Stimulated activated naive CD8-positive, alpha-beta T cell treated with anti-CD3 and anti-CD28 coated beads, Interleukin-15, Interleukin-2, amounts not matched to agents 100 ng/mL and 50 ng/mL, for 24 hours (primary cell): ENCODE measurements around the gene TMEM94.
A peak's percentile ranks its signal among the peaks of the same experiment; 100 is the strongest.

Source experiments
- H3K27ac Mint-ChIP-seq: one replicate; pipeline ENCODE4 v1.8.0; 2021; ENCODE audit warnings: mild to moderate bottlenecking, mixed read lengths
- H3K27me3 Mint-ChIP-seq: one replicate; pipeline ENCODE4 v1.8.0; 2021; ENCODE audit warnings: mixed read lengths
- H3K36me3 Mint-ChIP-seq: one replicate; pipeline ENCODE4 v1.8.0; 2021; ENCODE audit warnings: low read depth, mixed read lengths
- H3K4me1 Mint-ChIP-seq: one replicate; pipeline ENCODE4 v1.8.0; 2021; ENCODE audit warnings: low read depth, mixed read lengths
- H3K4me3 Mint-ChIP-seq: one replicate; pipeline ENCODE4 v1.8.0; 2021; ENCODE audit warnings: mild to moderate bottlenecking, mixed read lengths
- H3K9me3 Mint-ChIP-seq: one replicate; pipeline ENCODE4 v1.8.0; 2021; ENCODE audit warnings: mixed read lengths

TMEM94 gene

DNA sequence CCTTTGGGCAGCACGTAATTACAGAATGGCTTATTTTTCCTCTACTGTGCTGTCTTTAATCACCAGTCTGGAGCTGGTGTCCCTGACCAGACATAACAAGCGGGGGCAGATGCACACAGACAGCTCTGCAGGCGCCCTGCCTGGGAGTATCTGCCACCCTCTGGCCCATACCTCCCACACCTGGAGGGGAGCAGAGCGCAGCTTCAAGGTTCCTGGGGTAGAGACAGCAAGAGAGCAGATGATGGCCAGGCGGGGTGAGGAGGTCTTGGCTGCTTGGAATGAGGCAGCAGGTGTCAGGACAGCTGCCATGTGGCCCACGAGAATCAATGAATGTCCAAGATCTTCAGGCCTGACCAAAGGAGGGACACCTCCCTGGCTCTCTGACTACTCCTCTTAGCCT lies 23.8 kb downstream of the TMEM94 start:
- Mint-ChIP-seq H3K4me1 (no peaks in the 10 kb centered on the region), H3K27me3 (no peaks in the 10 kb centered on the region), H3K9me3 (no peaks in the 10 kb centered on the region), H3K27ac (no peak overlapping the region), H3K4me3 (no peak overlapping the region), H3K36me3 (no peaks in the 10 kb centered on the region)

DNA sequence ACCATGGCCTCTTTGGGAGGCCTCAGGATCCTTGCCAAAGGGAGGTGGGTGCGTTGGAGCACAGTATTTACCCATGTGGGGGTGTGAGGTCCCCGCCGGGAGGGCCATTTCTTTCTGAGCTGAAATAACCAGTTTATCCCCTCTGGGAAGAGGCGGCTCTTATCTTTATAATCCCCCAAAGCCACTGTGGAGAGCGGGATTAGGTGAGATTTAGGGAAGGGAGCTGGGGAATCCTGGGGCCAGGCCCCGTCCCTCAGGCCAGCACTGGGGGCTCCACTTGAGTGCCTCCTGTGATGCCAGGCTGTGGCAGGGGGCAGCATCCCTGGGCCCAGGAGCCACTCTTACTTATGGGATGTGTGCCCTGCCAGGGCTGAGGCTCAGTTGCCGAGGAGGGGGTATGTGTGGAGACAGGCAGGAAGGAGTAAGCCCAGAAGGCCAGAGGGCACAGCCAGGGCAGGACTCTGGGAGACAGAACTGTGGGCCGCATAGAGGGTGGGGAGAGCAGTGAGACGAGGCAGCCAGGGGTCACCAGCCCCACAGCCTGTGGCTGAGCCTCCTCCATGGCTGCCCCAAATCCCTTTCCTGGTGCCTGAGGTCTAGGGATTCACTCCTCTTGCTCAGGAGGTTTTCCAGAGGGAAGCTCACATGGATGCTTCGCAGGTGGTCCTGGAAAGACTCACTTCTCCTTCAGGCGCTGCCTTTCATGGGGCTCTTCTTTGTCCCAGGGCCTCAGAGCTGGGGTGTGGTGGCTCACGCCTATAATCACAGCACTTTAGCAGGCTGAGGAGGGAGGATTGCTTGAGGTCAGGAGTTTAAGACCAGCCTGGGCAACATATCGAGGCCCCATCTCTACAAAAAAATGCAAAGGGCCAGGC lies 25.0 kb downstream of the TMEM94 start:
- Mint-ChIP-seq H3K27ac (no peak overlapping the region), H3K27me3 (no peaks in the 10 kb centered on the region), H3K36me3 (peaks cover 4% of the 10 kb centered on the region), H3K9me3 (no peaks in the 10 kb centered on the region), H3K4me3 (no peak overlapping the region), H3K4me1 (peaks cover 2% of the 10 kb centered on the region)

- no peak overlapping the region for H3K4me3 Mint-ChIP-seq
- H3K36me3 Mint-ChIP-seq = peaks cover 9% of the 10 kb centered on the region
- H3K27ac Mint-ChIP-seq = no peak overlapping the region
- peaks cover 11% of the 10 kb centered on the region for H3K4me1 Mint-ChIP-seq
- no peaks in the 10 kb centered on the region for H3K27me3 Mint-ChIP-seq
- H3K9me3 Mint-ChIP-seq = no peaks in the 10 kb centered on the region
These were observed 25.9 kb downstream of the TMEM94 start for GRCh38 chr17:75482098-75482942.

GRCh38 chr17:75485688-75486087 lies 29.3 kb downstream of the TMEM94 start:
- H3K4me1 Mint-ChIP-seq = peaks cover 23% of the 10 kb centered on the region
- no peaks in the 10 kb centered on the region for H3K27me3 Mint-ChIP-seq
- H3K9me3 Mint-ChIP-seq = no peaks in the 10 kb centered on the region
- no peak overlapping the region for H3K27ac Mint-ChIP-seq
- H3K36me3 Mint-ChIP-seq = peaks cover 9% of the 10 kb centered on the region
- no peak overlapping the region for H3K4me3 Mint-ChIP-seq

DNA sequence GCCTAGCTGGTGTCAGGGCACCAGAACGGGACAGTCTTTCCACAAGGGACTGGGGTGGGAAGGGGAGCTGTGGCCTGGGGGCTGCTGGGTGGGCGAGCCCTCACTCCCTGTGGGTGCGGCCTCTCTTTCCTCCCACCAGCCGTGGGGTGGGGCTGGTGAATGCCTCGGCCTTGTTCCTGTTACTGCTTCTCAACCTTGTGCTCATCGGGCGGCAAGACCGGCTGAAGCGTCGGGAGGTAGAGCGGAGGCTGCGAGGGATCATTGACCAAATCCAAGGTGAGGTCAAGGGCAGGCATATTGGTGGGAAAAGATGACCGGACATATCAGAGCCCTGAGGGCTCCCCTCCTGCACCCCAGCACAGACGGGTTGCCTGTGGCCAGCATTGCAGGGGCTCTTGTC lies 29.7 kb downstream of the TMEM94 start:
- Mint-ChIP-seq H3K4me3 (no peak overlapping the region), H3K4me1 (peaks cover 23% of the 10 kb centered on the region), H3K9me3 (no peaks in the 10 kb centered on the region), H3K27ac (peak overlapping the region; percentile 52), H3K27me3 (no peaks in the 10 kb centered on the region), H3K36me3 (peaks cover 9% of the 10 kb centered on the region)

DNA sequence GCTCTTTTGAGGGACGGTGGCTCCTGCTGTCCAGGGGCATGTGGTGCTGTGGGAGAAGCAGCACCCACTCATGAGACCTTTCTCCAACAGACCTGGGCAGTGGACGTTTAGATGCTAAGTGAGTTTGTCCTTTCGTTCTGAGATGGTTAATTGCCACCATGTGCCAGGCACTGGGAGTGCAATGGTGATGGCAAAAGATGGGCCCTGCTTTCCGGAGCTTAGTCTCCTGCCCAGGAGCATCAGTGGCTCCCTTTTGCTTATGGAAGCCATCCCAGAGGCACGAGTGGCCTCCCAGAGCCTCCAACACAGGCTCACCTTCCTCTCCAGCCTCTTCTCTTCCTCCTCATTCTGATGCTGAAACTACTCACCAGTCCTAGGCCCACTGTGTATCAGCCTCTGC lies 30.5 kb downstream of the TMEM94 start:
- no peak overlapping the region for H3K4me3 Mint-ChIP-seq
- no peaks in the 10 kb centered on the region for H3K27me3 Mint-ChIP-seq
- peaks cover 23% of the 10 kb centered on the region for H3K4me1 Mint-ChIP-seq
- no peaks in the 10 kb centered on the region for H3K9me3 Mint-ChIP-seq
- H3K36me3 Mint-ChIP-seq = peaks cover 9% of the 10 kb centered on the region
- H3K27ac Mint-ChIP-seq = peak overlapping the region; percentile 90

DNA sequence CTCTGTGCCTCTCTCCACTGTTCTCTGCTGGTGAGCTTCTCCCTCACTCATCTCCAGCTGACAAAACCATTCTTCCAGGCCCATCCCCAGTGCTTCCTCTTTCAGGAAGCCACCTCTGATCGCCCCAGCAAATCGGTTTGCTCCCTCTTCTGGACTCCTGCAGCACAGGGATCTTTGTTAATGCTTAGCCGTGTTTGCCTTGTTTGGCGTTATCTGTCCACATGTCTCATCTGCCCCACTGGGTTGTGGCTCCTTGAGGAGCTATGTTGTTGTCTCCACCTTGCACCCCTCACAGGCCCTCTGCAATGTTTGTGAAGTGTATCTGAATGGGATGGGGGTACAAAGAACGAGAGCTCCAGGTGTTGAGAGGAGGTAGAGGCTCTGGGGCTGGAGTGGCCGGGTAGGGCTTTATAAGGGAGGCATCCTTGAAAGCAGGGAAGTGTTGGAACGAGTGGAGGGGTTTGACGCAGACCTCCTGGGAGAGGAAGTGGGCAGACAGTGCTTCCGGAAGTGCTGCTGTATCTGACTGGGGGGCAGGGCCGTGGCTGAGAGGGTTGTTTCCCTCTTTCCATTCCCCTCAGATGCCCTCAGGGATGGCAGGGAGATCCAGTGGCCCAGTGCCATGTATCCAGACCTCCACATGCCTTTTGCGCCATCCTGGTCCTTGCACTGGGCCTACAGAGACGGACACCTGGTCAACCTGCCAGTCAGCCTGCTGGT lies 31.1 kb downstream of the TMEM94 start:
- peak overlapping the region; percentile 30 for H3K4me3 Mint-ChIP-seq
- H3K4me1 Mint-ChIP-seq = peaks cover 23% of the 10 kb centered on the region
- H3K9me3 Mint-ChIP-seq = no peaks in the 10 kb centered on the region
- no peaks in the 10 kb centered on the region for H3K27me3 Mint-ChIP-seq
- peak overlapping the region; percentile 90 for H3K27ac Mint-ChIP-seq
- H3K36me3 Mint-ChIP-seq = peaks cover 9% of the 10 kb centered on the region

DNA sequence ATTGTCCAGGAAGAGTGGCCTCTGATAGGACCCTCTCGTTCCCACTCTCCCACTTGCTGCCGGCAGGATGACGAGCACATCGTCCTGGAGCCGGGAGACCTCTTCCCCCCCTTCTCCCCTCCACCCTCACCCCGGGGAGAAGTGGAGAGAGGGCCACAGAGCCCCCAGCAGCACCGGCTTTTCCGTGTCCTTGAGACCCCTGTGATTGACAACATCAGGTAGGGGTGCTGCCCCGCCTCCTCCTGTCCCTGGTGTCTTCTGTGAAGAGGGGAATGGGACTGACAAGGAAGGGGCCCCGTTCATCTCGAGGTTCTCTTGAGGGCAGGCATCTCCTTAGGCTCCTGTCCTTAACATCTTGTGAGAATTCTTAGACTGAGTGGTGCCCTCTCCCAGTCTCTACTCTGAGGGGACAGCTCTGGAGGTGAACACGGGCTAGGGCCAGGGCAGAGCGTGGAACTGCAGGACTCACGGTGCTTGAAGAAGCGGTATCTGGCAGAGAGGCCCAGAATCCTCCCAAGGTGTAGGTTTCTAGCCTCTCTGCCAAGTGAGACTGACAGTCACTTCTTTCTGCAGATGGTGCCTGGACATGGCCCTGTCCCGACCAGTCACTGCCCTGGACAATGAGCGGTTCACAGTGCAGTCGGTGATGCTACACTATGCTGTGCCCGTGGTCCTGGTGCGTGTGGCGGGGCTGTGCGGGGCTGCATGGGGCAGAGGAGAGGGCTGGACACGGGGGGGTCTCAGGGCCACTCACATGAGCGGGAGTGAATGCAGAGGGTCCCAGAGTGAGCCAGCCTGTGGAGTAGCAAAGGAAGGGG lies 32.5 kb downstream of the TMEM94 start:
- Mint-ChIP-seq H3K36me3 (peaks cover 9% of the 10 kb centered on the region), H3K27ac (peak overlapping the region; percentile 58), H3K4me1 (peaks cover 23% of the 10 kb centered on the region), H3K27me3 (no peaks in the 10 kb centered on the region), H3K9me3 (no peaks in the 10 kb centered on the region), H3K4me3 (no peak overlapping the region)

GRCh38 chr17:75489511-75489955 lies 33.1 kb downstream of the TMEM94 start:
- Mint-ChIP-seq H3K4me1 (peaks cover 23% of the 10 kb centered on the region), H3K36me3 (peaks cover 12% of the 10 kb centered on the region), H3K27me3 (no peaks in the 10 kb centered on the region), H3K4me3 (no peak overlapping the region), H3K27ac (no peak overlapping the region), H3K9me3 (no peaks in the 10 kb centered on the region)

- Mint-ChIP-seq H3K27ac (no peak overlapping the region), H3K36me3 (peaks cover 12% of the 10 kb centered on the region), H3K27me3 (no peaks in the 10 kb centered on the region), H3K4me1 (peaks cover 23% of the 10 kb centered on the region), H3K9me3 (no peaks in the 10 kb centered on the region), H3K4me3 (no peak overlapping the region)
These were observed 33.8 kb downstream of the TMEM94 start for GRCh38 chr17:75490173-75490743.

DNA sequence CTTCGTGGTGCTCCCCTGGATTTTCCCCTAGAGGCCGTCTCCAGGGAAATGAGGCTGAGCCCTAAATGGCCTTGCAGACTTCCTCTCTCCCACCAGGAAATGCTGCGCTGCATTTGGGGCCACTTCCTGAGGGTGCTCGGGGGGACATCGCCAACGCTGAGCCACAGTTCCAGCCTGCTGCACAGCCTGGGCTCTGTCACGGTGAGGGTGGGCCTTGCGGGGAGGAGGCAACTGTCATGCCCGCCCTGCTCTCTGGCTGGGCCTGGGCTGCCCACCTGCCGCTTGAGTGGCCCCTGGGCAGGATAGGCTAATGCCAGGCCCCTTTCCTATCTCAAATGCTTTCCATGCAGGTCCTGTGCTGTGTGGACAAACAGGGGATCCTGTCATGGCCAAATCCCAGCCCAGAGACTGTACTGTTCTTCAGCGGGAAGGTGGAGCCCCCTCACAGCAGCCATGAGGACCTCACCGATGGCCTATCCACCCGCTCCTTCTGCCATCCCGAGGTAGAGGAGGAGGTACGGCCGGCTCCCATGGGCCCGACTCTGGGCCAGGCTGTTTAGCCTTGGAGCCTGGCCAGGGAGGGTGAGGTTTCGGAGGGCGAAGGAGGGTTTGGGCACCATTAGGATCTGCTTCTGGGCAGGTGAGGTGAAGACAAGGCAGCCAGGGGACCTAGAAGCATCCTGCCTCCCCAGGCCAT lies 34.7 kb downstream of the TMEM94 start:
- Mint-ChIP-seq H3K4me3 (no peak overlapping the region), H3K9me3 (no peaks in the 10 kb centered on the region), H3K36me3 (peaks cover 16% of the 10 kb centered on the region), H3K27me3 (no peaks in the 10 kb centered on the region), H3K27ac (no peak overlapping the region), H3K4me1 (peaks cover 23% of the 10 kb centered on the region)

GRCh38 chr17:75491680-75492079 lies 35.2 kb downstream of the TMEM94 start:
- Mint-ChIP-seq H3K36me3 (peaks cover 11% of the 10 kb centered on the region), H3K4me3 (no peak overlapping the region), H3K4me1 (peaks cover 18% of the 10 kb centered on the region), H3K27ac (no peak overlapping the region), H3K9me3 (no peaks in the 10 kb centered on the region), H3K27me3 (no peaks in the 10 kb centered on the region)

DNA sequence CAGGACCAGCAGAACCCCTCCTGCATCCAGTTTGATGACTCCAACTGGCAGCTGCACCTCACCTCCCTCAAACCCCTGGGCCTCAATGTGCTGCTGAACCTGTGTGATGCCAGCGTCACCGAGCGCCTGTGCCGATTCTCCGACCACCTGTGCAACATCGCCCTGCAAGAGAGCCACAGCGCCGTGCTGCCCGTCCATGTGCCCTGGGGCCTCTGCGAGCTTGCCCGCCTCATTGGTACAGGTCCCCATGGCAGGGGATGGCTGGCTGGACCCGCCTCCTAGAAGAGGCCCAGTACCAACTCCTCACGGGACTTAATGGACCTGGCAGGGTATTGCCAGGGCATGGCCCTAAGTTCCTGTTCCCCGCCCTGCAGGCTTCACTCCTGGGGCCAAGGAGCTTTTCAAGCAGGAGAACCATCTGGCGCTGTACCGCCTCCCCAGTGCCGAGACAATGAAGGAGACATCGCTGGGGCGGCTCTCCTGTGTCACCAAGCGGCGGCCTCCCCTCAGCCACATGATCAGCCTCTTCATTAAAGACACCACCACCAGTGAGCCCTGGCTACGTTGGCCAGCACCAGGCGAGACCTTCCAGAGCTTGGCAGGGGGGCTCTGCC lies 36.2 kb downstream of the TMEM94 start:
- Mint-ChIP-seq H3K4me3 (no peak overlapping the region), H3K4me1 (peaks cover 9% of the 10 kb centered on the region), H3K9me3 (no peaks in the 10 kb centered on the region), H3K27ac (no peak overlapping the region), H3K27me3 (no peaks in the 10 kb centered on the region), H3K36me3 (peaks cover 11% of the 10 kb centered on the region)
